Mesenchymal stem cell (in vitro differentiated cells and primary cell): ENCODE measurements around the gene XRN2.

Source experiments
- DNase-seq: peaks from one replicate; pipeline ENCODE4 v3.0.0-alpha.2; 2013
- H2AFZ ChIP-seq: one replicate; pipeline ENCODE4 v1.6.1; 2013; ENCODE audit warnings: low read depth, mild to moderate bottlenecking, control low read depth, inconsistent platforms, low read length, moderate library complexity
- H2AK5ac ChIP-seq: 2 replicates; pipeline ENCODE4 v1.6.1; 2013; ENCODE audit warnings: low read length, moderate library complexity, mild to moderate bottlenecking, inconsistent platforms; ENCODE audit not compliant: severe bottlenecking
- H2BK120ac ChIP-seq: one replicate; pipeline ENCODE4 v1.6.1; 2013; ENCODE audit warnings: low read depth, mild to moderate bottlenecking, inconsistent platforms, low read length, moderate library complexity
- H2BK12ac ChIP-seq, 2 experiments: one replicate each; pipeline ENCODE4 v1.6.1; 2013; ENCODE audit warnings: inconsistent platforms in 2 of 2, low read length in 2 of 2, mild to moderate bottlenecking in 2 of 2, moderate library complexity in 2 of 2, control low read depth in 1 of 2
- H2BK15ac ChIP-seq: one replicate; pipeline ENCODE4 v1.6.1; 2013; ENCODE audit warnings: mild to moderate bottlenecking, low read depth, inconsistent platforms; ENCODE audit not compliant: poor library complexity, severe bottlenecking
- H2BK5ac ChIP-seq: 2 replicates; pipeline ENCODE4 v1.6.1; 2013; ENCODE audit warnings: low read depth, mild to moderate bottlenecking, low read length, control low read depth, inconsistent platforms; ENCODE audit not compliant: poor library complexity, severe bottlenecking
- H3K14ac ChIP-seq, 2 experiments: one replicate each; pipeline ENCODE4 v1.6.1; 2013; ENCODE audit warnings: inconsistent platforms in 2 of 2, low read length in 2 of 2, control low read depth in 1 of 2, mild to moderate bottlenecking in 1 of 2, moderate library complexity in 1 of 2
- H3K18ac ChIP-seq, 2 experiments: one replicate each; pipeline ENCODE4 v1.6.1; 2013; ENCODE audit warnings: inconsistent platforms in 2 of 2, low read length in 2 of 2, control low read depth in 1 of 2, low read depth in 1 of 2, mild to moderate bottlenecking in 1 of 2
- H3K23ac ChIP-seq, 2 experiments: one replicate each; pipeline ENCODE4 v1.6.1; 2013; ENCODE audit warnings: inconsistent platforms in 2 of 2, low read length in 2 of 2, mild to moderate bottlenecking in 2 of 2, moderate library complexity in 2 of 2, control low read depth in 1 of 2
- H3K27ac ChIP-seq: 2 replicates; pipeline ENCODE4 v1.5.1; 2013; ENCODE audit warnings: mild to moderate bottlenecking, moderate library complexity, low read length, control low read depth, inconsistent platforms; ENCODE audit not compliant: poor library complexity, severe bottlenecking
- H3K27me3 ChIP-seq, 2 experiments: 2 replicates each; pipeline versions ENCODE4 v1.6.1 to v1.7.0; 2013; ENCODE audit warnings: low read length in 2 of 2, mild to moderate bottlenecking in 2 of 2, moderate library complexity in 2 of 2, control low read depth in 1 of 2, inconsistent platforms in 1 of 2; ENCODE audit not compliant: control insufficient read depth in 1 of 2, insufficient read depth in 1 of 2
- H3K36me3 ChIP-seq, 2 experiments: 2 replicates each; pipeline versions ENCODE4 v1.6.1 to v1.7.0; 2013; ENCODE audit warnings: low read length in 2 of 2, control low read depth in 1 of 2, inconsistent platforms in 1 of 2, low read depth in 1 of 2, mild to moderate bottlenecking in 1 of 2; ENCODE audit not compliant: insufficient read depth in 2 of 2, control insufficient read depth in 1 of 2
- H3K4ac ChIP-seq, 2 experiments: one replicate each; pipeline ENCODE4 v1.6.1; 2013; ENCODE audit warnings: inconsistent platforms in 2 of 2, low read length in 2 of 2, mild to moderate bottlenecking in 2 of 2, moderate library complexity in 2 of 2, control low read depth in 1 of 2, low read depth in 1 of 2
- H3K4me1 ChIP-seq: 2 replicates; pipeline ENCODE4 v1.6.1; 2013; ENCODE audit warnings: low read depth, low read length, control low read depth; ENCODE audit not compliant: control insufficient read depth, insufficient read depth
- H3K4me2 ChIP-seq: 2 replicates; pipeline ENCODE4 v1.6.1; 2013; ENCODE audit warnings: low read length, mild to moderate bottlenecking, inconsistent platforms; ENCODE audit not compliant: poor library complexity, severe bottlenecking
- H3K4me3 ChIP-seq, 2 experiments: 2 replicates each; pipeline versions ENCODE4 v1.5.1 to v1.7.0; 2013; ENCODE audit warnings: low read length in 2 of 2, mild to moderate bottlenecking in 2 of 2, control low read depth in 1 of 2, low read depth in 1 of 2; ENCODE audit not compliant: insufficient read depth in 1 of 2
- H3K79me1 ChIP-seq: replicated peaks from 2 replicates; pipeline ENCODE4 v1.6.1; 2013; ENCODE audit warnings: mild to moderate bottlenecking, control low read depth, low read length, inconsistent platforms; ENCODE audit not compliant: poor library complexity, severe bottlenecking
- H3K9ac ChIP-seq: 2 replicates; pipeline ENCODE4 v1.7.0; 2013; ENCODE audit warnings: mild to moderate bottlenecking, low read length, moderate library complexity
- H3K9me3 ChIP-seq: 2 replicates; pipeline ENCODE4 v1.7.0; 2013; ENCODE audit warnings: mild to moderate bottlenecking, low read length; ENCODE audit not compliant: control insufficient read depth
- H4K8ac ChIP-seq: one replicate; pipeline ENCODE4 v1.6.1; 2013; ENCODE audit warnings: inconsistent platforms, mild to moderate bottlenecking, low read length, moderate library complexity
- H4K91ac ChIP-seq: one replicate; pipeline ENCODE4 v1.6.1; 2013; ENCODE audit warnings: mild to moderate bottlenecking, low read length, inconsistent platforms
- WGBS: methylation state at CpG from one replicate; pipeline ENCODE4 v1.1.7; 2013; ENCODE audit warnings: mixed read lengths; 5-methylcytosine and 5-hydroxymethylcytosine counted together

The XRN2 gene

GRCh38 chr20:21259346-21259745 lies 43.8 kb upstream of the XRN2 start:
- Histone ChIP-seq H2BK12ac (no peak overlapping the region), H4K91ac (no peak overlapping the region)
- 89% methylated on average over 6 of the region's 8 CpGs for WGBS

GRCh38 chr20:21262812-21263211 lies 40.3 kb upstream of the XRN2 start:
- Histone ChIP-seq H2BK5ac (no peak overlapping the region), H3K9me3 (peaks cover 10% of the 10 kb centered on the region), H4K8ac (no peak overlapping the region), H2AFZ (no peak overlapping the region), H3K36me3 (no peaks in the 10 kb centered on the region), H3K23ac (no peak overlapping the region), H3K4ac (no peak overlapping the region), H4K91ac (no peak overlapping the region), H3K14ac (no peak overlapping the region), H2BK15ac (no peak overlapping the region), H3K4me3 (no peak overlapping the region), H3K27me3 (peaks cover 0 to 7% of the 10 kb centered on the region in 2 experiments), H2BK12ac (no peak overlapping the region), H3K27ac (no peak overlapping the region), H2BK120ac (no peak overlapping the region), H2AK5ac (no peak overlapping the region), H3K4me1 (no peaks in the 10 kb centered on the region), H3K79me1 (no peaks in the 10 kb centered on the region), H3K9ac (no peak overlapping the region), H3K4me2 (no peak overlapping the region), H3K18ac (no peak overlapping the region)
- DNase-seq = no peak
- WGBS = no CpG with 5 or more reads among the region's 2 CpGs

More at GRCh38 chr20:21259346-21259745, 43.8 kb upstream of the XRN2 start:
- H3K4ac ChIP-seq = no peak overlapping the region
- no peak for DNase-seq
- no peaks in the 10 kb centered on the region for H3K79me1 ChIP-seq
- no peak overlapping the region for H2BK15ac ChIP-seq
- no peak overlapping the region for H3K14ac ChIP-seq
- no peak overlapping the region for H3K9ac ChIP-seq
- no peaks in the 10 kb centered on the region for H3K4me1 ChIP-seq
- H3K27ac ChIP-seq = no peak overlapping the region
- H3K18ac ChIP-seq = no peak overlapping the region
- H3K4me2 ChIP-seq = no peak overlapping the region
- no peak overlapping the region for H3K23ac ChIP-seq
- no peak overlapping the region for H2AFZ ChIP-seq
- no peak overlapping the region for H2BK120ac ChIP-seq
- no peak overlapping the region for H2AK5ac ChIP-seq
- no peaks in the 10 kb centered on the region for H3K36me3 ChIP-seq
- H3K4me3 ChIP-seq = no peak overlapping the region
- H4K8ac ChIP-seq = no peak overlapping the region
- no peaks in the 10 kb centered on the region for H3K27me3 ChIP-seq
- no peaks in the 10 kb centered on the region for H3K9me3 ChIP-seq
- H2BK5ac ChIP-seq = no peak overlapping the region

- Histone ChIP-seq H4K8ac (no peak overlapping the region), H2AK5ac (no peak overlapping the region), H3K27ac (no peak overlapping the region), H2BK120ac (no peak overlapping the region), H3K9ac (no peak overlapping the region), H2BK15ac (no peak overlapping the region), H4K91ac (no peak overlapping the region), H2AFZ (no peak overlapping the region), H3K4ac (no peak overlapping the region), H3K4me3 (no peak overlapping the region), H2BK12ac (no peak overlapping the region), H3K18ac (no peak overlapping the region), H3K14ac (no peak overlapping the region), H3K23ac (no peak overlapping the region), H3K4me1 (no peaks in the 10 kb centered on the region), H3K4me2 (no peak overlapping the region), H3K36me3 (no peaks in the 10 kb centered on the region), H3K27me3 (peaks cover 7% of the 10 kb centered on the region in 2 experiments), H3K9me3 (peaks cover 10% of the 10 kb centered on the region), H2BK5ac (no peak overlapping the region), H3K79me1 (no peaks in the 10 kb centered on the region)
- 70% methylated on average over 14 of the region's 15 CpGs for WGBS
- DNase-seq = no peak
Observed at GRCh38 chr20:21265261-21266190, 37.6 kb upstream of the XRN2 start.

- peaks cover 7% of the 10 kb centered on the region in 2 experiments for H3K27me3 ChIP-seq
- WGBS = 86% methylated on average over 5 of the region's 5 CpGs
Observed at GRCh38 chr20:21266191-21266536, 37.0 kb upstream of the XRN2 start.

More at GRCh38 chr20:21266191-21266536, 37.0 kb upstream of the XRN2 start:
- Histone ChIP-seq H2AFZ (no peak overlapping the region), H3K18ac (no peak overlapping the region), H3K14ac (no peak overlapping the region), H3K36me3 (no peaks in the 10 kb centered on the region), H3K4me3 (no peak overlapping the region), H2AK5ac (no peak overlapping the region), H2BK5ac (no peak overlapping the region), H4K8ac (no peak overlapping the region), H2BK12ac (no peak overlapping the region), H3K23ac (no peak overlapping the region), H3K4me1 (no peaks in the 10 kb centered on the region), H3K27ac (no peak overlapping the region), H3K4me2 (no peak overlapping the region), H2BK120ac (no peak overlapping the region), H2BK15ac (no peak overlapping the region), H3K9ac (no peak overlapping the region), H3K79me1 (no peaks in the 10 kb centered on the region), H3K9me3 (peaks cover 10% of the 10 kb centered on the region), H4K91ac (no peak overlapping the region), H3K4ac (no peak overlapping the region)
- DNase-seq = no peak
